Mesendoderm (in vitro differentiated cells): ENCODE data around the gene ZFY. TPM values are rescaled to one million over a fixed set of nuclear protein-coding genes. Genes with fewer than 3 reads are reported as not detected.

Experiments used
- small RNA-seq: library from polyadenylated mRNA; stranded (forward); fragments of <200 nt; extraction: miRNeasy Mini kit (QIAGEN cat#:217004); gene quantifications from one replicate; pipeline ENCODE3, GENCODE V24; 2013; ENCODE audit not compliant: insufficient read depth

The ZFY gene

Small RNA genes lying within 50 kb of the gene (small RNA-seq; reads per million reads assigned to genes)
- gene EEF1A1P41: not detected
